A549 treated with GW870086 at 1 μM for 4 hours (cell line): ENCODE results near the gene MAPKAP1. TPM values are rescaled to one million over a fixed set of nuclear protein-coding genes. Genes with fewer than 3 reads are reported as not detected.

Experiments
- total RNA-seq: library from RNA; stranded (reverse); fragments of 200-300 nt; extraction: Qiagen RNA extraction; gene quantifications from 5 replicates; pipeline ENCODE4 v1.2.3, GENCODE V29; 2022; ENCODE audit warnings: low read depth

MAPKAP1 gene
- total RNA-seq = 50.4 to 82.2 TPM (median 79.1 TPM) in 5 replicates

DNA sequence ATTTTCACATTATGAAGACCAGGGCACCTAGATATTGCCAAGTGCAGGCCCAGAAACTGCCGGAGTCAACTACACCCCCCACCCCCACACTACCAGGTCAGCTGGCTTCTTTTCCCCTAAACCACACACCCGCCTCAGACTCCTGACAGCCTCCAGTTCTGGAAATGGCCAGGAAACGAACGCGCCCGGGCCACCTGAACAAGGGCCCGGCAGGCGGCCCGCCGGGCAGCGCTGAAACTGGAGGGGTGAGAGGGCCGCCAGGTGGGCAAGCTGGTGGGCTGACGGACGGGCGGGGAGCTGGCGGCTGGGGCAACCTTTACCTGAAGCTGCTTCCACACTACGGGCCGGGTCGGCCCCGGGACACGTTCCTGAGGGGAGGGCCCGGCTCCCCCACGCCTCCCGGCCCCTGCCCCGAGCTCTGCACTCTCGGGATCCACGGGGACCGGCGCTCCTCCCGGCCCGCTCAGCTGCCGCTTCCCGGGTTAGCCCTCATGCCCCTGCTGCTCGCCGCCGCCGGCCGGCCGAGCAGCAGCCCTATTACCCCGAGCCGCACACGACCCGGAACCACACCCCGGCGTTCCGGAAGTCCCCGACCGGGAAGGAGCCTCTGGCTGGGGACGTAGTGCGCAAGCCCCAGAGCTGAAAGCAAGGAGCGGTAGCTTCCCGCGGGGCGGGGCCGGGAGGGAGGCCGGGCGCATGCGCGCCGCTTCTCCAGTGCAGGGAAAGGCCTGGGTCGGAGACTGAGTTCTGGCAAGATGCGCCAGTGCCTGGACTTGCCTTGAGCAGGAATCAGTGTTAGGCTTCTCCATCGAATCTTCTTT, at the start of gene MAPKAP1:
Gene MAPKAP1, minus strand, starts transcription at position 558 of the 821 bp plus-strand sequence. CDS start 34,634 bp downstream, outside the sequence.

DNA sequence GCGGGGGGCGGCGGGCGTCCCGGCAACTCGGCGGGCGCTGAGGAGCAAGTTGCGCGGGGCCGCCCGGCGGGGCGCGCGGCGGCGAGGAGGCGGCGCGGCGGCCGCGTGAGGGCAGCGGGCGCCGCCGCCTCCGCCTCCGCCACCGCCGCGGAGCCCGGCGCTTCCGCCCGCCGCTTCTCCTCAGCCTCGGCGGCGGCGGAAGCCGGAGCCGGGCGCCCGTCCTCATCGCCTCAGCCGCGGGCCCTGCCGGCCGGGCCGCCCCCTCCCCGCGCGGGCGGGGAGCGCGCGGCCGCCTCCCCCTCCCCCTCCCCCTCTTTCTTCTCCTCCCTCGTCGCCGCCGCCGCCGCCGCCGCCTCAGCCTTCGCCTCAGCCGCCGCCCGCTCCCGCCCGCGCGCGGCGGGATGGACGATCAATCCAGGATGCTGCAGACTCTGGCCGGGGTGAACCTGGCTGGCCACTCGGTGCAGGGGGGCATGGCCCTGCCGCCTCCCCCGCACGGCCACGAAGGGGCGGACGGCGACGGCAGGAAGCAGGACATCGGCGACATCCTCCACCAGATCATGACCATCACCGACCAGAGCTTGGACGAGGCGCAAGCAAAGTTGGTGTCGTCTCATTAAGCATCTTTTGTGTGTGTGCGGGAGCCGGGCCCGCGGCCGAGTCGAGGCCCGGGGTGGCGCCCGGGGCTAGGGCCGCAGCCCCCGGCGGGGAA, 40.2 kb upstream of the MAPKAP1 start, which contains the start of gene PBX3:
Gene PBX3, plus strand, starts transcription at position 321 of the 712 bp plus-strand sequence.

Other genes with a start within 250 kb of the MAPKAP1 start
- gene PBX3, start 40.2 kb upstream of the MAPKAP1 start, total RNA-seq = 10.1 to 14.7 TPM (median 11.4 TPM) in 5 replicates